LNCaP clone FGC (cell line): Measurements from ENCODE around the gene SLC5A12.

Experiments used
- DNase-seq: peaks from one replicate; pipeline ENCODE4 v3.0.0-alpha.2; 2011; ENCODE audit warnings: low read depth
- H3K4me3 ChIP-seq: 2 replicates; pipeline ENCODE4 v1.5.1; 2011; ENCODE audit warnings: mild to moderate bottlenecking, low read depth, low read length, control low read depth
- CTCF ChIP-seq: IDR thresholded peaks from 2 replicates; pipeline ENCODE4 v1.5.1; 2012; ENCODE audit warnings: mild to moderate bottlenecking; ENCODE audit not compliant: control insufficient read depth, insufficient read depth; ENCODE audit errors: extremely low read depth

The SLC5A12 gene

GRCh38 chr11:26726960-26727359, 5.1 kb upstream of the SLC5A12 start:
- DNase-seq: no peak
- TF ChIP-seq CTCF: no peak
- H3K4me3 ChIP-seq: no peak overlapping the region

DNA sequence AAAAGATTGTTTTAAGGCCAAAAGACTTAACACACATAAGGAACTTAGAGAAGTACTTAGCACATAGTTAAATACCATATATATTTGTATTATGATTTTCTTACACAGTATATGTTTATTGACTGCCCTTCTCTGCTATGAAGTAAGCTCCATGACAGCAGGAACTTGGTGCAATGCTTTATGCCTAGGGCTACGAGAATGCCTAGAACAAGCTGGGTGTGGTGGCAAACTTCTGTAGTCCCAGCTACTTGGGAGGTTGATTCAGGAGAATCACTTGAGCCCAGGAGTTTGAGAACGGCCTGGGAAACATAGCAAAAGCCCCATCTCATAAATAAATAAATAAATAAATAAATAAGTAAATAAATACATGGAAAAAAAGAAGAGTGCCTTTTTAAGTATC, 1.9 kb downstream of the SLC5A12 start:
- H3K4me3 ChIP-seq: no peak overlapping the region
- TF ChIP-seq CTCF: no peak
- DNase-seq: no peak

DNA sequence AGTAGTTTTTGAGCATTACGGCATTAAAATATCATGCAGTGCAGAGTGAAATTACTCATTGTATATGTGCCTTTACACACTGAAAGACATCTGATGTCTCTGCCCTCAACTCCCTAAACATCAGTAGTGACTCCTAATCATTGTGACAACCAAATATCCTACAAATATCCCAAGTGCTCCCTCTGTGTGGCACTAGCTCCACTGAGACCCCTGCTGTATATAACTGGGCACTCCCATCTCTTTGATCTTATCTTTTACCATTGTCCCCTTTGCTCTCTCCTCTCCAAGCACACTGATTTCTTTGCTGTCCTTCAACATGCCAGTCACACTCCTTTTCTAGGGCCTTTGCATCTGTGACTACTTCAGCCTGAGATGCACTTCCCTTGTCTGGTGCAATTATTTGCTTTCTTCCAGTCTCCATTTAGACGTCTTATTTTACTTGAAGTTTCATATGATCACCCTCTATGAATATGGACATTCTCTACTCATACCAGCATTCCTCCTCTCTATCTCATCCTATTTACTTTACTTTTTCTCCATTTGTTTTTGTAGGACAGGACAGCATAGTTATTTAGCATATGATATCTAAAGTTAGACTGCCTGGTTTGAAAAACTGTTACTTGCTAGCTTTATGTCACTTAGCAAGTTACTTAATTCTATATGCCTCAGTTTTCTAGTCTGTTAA, 2.4 kb downstream of the SLC5A12 start:
- no peak for TF ChIP-seq CTCF
- H3K4me3 ChIP-seq: no peak overlapping the region
- DNase-seq: no peak

DNA sequence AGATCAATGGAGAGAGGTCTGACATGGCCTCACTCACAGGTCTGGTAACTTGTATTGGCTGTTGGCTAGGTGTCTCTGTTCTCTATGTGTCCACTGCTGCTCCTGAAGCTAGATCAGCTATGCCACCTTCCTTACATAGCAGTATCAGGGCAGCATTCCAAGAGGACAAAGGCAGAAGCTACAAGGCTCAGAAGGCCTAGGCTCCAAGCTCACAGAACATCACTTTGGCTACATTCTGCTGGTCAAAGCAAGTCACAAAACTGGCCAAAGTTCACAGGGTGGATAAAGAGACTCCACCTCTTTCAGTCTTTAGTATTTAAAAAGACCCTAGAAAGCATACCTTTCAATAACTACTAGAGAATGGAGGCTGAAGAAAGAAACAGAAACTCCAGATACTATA, 4.1 kb downstream of the SLC5A12 start:
- no peak overlapping the region for H3K4me3 ChIP-seq
- no peak for DNase-seq
- no peak for TF ChIP-seq CTCF

- no peak for TF ChIP-seq CTCF
- DNase-seq: no peak
Observed at GRCh38 chr11:26715133-26715532, 6.7 kb downstream of the SLC5A12 start.

DNA sequence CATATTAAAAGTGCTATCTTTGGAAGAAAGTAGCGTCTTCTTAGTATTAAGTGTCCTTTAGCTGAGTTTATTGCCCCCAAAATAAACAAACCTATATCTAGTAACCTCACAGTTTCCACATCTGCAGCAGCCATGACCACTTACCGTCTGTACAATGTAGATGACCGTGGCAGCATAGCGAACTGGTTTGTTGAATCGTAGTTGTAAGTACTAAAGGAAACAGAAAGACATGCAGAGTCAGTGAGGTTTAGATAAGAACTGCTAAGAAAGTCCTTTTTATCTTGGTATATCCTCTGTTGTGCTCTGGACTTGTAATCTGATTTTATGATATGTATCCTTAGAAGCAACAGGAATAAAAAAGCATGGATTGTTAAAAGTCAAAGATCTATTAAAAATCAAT, 9.4 kb downstream of the SLC5A12 start:
- no peak for TF ChIP-seq CTCF
- no peak for DNase-seq
- H3K4me3 ChIP-seq: no peak overlapping the region

More at GRCh38 chr11:26715133-26715532, 6.7 kb downstream of the SLC5A12 start:
- no peak overlapping the region for H3K4me3 ChIP-seq

GRCh38 chr11:26710489-26710888, 11.4 kb downstream of the SLC5A12 start:
- no peak for TF ChIP-seq CTCF
- DNase-seq: no peak
- H3K4me3 ChIP-seq: no peak overlapping the region
